Gastroesophageal sphincter (tissue), 4 donors: ENCODE results near the gene FUT9. TPM values are rescaled to one million over a fixed set of nuclear protein-coding genes. Genes with fewer than 3 reads are reported as not detected.

Experiments
- ATAC-seq: fragments of 150-250 bp; one replicate; pipeline ENCODE4 v1.9.1; 2016; ENCODE audit warnings: mild to moderate bottlenecking, moderate library complexity
- H3K27ac ChIP-seq, 4 donors: fragments of 200-600 bp; sonication (generic) in 3 of 4; 1 replicate in 3 of 4; 2 replicates in 1 of 4; pipeline ENCODE4 v1.5.1; 2016 to 2019
- H3K27me3 ChIP-seq: fragments of 200-600 bp; sonication (generic); one replicate; pipeline ENCODE4 v1.5.1; 2019
- H3K36me3 ChIP-seq, 2 donors: fragments of 200-600 bp; sonication (generic); one replicate each; pipeline ENCODE4 v1.5.1; 2019; ENCODE audit warnings: control low read depth in 1 of 2
- H3K4me1 ChIP-seq, 3 donors: fragments of 200-600 bp; sonication (generic); 1 replicate in 2 of 3; 2 replicates in 1 of 3; pipeline ENCODE4 v1.5.1; 2016 to 2019; ENCODE audit warnings: control low read depth in 2 of 3
- H3K4me3 ChIP-seq, 2 donors: fragments of 200-600 bp; sonication (generic); one replicate each; pipeline ENCODE4 v1.5.1; 2019; ENCODE audit warnings: mild to moderate bottlenecking in 1 of 2, moderate library complexity in 1 of 2
- H3K9me3 ChIP-seq, 3 donors: fragments of 200-600 bp; sonication (generic); one replicate each; pipeline ENCODE4 v1.5.1; 2017 to 2019; ENCODE audit warnings: control low read depth in 2 of 3
- EP300 ChIP-seq: sonication (generic); formaldehyde crosslinking; IDR thresholded peaks from one replicate; pipeline ENCODE4 v1.6.1; 2017; ENCODE audit warnings: antibody characterized with exemption, mild to moderate bottlenecking
- POLR2A ChIP-seq, 2 donors: fragments of 450-650 bp; IDR thresholded peaks; one replicate each; pipeline ENCODE4 v1.6.1; 2017; ENCODE audit warnings: antibody characterized with exemption in 2 of 2, mild to moderate bottlenecking in 2 of 2, moderate library complexity in 1 of 2
- POLR2AphosphoS5 ChIP-seq: sonication (generic); formaldehyde crosslinking; IDR thresholded peaks from one replicate; pipeline ENCODE4 v1.6.1; 2017; ENCODE audit warnings: antibody characterized with exemption
- WGBS, 2 donors: methylation state at CpG; one replicate each; pipeline ENCODE4 v1.1.5; 2018; ENCODE audit warnings: low coverage in 1 of 2; 5-methylcytosine and 5-hydroxymethylcytosine counted together
- total RNA-seq, 4 donors: library from RNA; depleted of rRNA; stranded (reverse); fragments of >200 nt; gene quantifications; one replicate each; pipeline ENCODE4 v1.1.0, GENCODE V29; 2016
- TF ChIP-seq, protein P1 (sequence below), 4 experiments: fragments of 200-600 bp in 2 of 4; fragments of 450-650 bp in 2 of 4; sonication (generic) in 1 of 4; IDR thresholded peaks; one replicate each; pipeline ENCODE4 v1.5.1; 2017 to 2019; ENCODE audit warnings: antibody characterized with exemption in 4 of 4, mild to moderate bottlenecking in 2 of 4, moderate library complexity in 2 of 4

Gene FUT9
- total RNA-seq, 4 donors from 2014 or later: under 0.01 TPM; not detected in 3

DNA sequence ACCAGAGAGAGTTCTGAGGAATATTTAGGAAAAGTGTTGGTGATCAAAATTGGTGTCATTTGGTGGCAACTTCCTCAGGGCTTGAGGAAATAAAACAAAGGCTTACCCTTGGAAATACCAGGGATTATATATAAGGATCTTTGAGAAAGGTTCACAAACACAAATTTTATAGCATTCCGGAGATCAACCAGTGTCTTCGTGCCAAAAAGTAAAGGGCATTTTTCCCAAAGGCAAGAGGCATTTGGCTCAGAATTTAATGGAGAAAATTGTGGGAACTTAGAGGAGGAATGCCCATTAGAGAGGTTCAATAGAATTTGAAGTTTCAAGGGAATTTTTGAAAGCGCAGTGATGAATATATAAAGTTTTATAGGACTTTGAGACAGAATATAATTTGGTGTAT, 179.5 kb downstream of the FUT9 start:
- no peaks in the 10 kb centered on the region for H3K9me3 ChIP-seq
- TF ChIP-seq POLR2AphosphoS5 (no peak), POLR2A (IDR thresholded peaks at IDR 0.05) (no peak), EP300 (no peak)
- TF ChIP-seq, protein P1, sequence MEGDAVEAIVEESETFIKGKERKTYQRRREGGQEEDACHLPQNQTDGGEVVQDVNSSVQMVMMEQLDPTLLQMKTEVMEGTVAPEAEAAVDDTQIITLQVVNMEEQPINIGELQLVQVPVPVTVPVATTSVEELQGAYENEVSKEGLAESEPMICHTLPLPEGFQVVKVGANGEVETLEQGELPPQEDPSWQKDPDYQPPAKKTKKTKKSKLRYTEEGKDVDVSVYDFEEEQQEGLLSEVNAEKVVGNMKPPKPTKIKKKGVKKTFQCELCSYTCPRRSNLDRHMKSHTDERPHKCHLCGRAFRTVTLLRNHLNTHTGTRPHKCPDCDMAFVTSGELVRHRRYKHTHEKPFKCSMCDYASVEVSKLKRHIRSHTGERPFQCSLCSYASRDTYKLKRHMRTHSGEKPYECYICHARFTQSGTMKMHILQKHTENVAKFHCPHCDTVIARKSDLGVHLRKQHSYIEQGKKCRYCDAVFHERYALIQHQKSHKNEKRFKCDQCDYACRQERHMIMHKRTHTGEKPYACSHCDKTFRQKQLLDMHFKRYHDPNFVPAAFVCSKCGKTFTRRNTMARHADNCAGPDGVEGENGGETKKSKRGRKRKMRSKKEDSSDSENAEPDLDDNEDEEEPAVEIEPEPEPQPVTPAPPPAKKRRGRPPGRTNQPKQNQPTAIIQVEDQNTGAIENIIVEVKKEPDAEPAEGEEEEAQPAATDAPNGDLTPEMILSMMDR (IDR thresholded peaks at IDR 0.05): no peak
- WGBS, 2 donors: 83 to 84% methylated on average over 3 of the region's 3 CpGs
- no peak for ATAC-seq
- no peak overlapping the region for H3K27ac ChIP-seq
- no peak overlapping the region for H3K4me3 ChIP-seq
- H3K27me3 ChIP-seq: no peaks in the 10 kb centered on the region
- H3K36me3 ChIP-seq: no peaks in the 10 kb centered on the region
- H3K4me1 ChIP-seq: no peaks in the 10 kb centered on the region

DNA sequence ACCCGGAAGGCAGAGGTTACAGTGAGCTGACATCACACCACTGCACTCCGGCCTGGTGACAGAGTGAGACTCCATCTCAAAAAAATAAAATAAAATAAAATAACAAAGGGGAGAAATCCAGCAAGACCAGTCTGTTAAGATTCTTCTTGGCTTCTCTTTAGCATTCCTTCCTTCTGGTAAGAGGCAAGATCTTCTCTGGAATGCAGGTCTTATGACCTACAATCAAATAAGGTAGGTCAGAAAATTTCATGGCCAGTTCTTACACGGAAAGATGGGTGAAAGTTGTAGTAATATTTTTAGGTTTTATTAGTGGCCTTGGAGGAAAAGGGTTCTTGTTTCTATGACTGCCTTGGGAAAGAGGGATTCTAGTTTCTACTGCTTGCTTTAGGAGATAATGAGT, 180.9 kb downstream of the FUT9 start:
- H3K36me3 ChIP-seq: no peaks in the 10 kb centered on the region
- TF ChIP-seq, protein P1 (IDR thresholded peaks at IDR 0.05): no peak
- TF ChIP-seq POLR2A (IDR thresholded peaks at IDR 0.05) (no peak), POLR2AphosphoS5 (no peak), EP300 (no peak)
- WGBS, 2 donors: 30 to 59% methylated on average over 3 of the region's 3 CpGs
- H3K27ac ChIP-seq: no peak overlapping the region
- no peaks in the 10 kb centered on the region for H3K9me3 ChIP-seq
- H3K4me1 ChIP-seq: no peaks in the 10 kb centered on the region
- no peak for ATAC-seq
- no peaks in the 10 kb centered on the region for H3K27me3 ChIP-seq
- no peak overlapping the region for H3K4me3 ChIP-seq

DNA sequence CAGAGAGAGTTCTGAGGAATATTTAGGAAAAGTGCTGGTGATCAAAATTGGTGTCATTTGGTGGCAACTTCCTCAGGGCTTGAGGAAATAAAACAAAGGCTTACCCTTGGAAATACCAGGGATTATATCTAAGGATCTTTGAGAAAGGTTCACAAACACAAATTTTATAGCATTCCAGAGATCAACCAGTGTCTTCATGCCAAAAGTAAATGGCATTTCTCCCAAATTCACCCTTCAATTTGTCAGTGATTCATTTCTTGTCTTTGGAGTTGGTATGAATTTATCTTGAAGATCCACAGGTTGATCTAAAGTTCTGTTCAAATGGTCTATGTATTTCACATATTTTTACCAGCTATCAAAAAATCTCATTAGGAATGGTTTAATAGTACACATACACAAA, 181.5 kb downstream of the FUT9 start:
- no peak for ATAC-seq
- TF ChIP-seq POLR2AphosphoS5 (no peak), POLR2A (IDR thresholded peaks at IDR 0.05) (no peak), EP300 (no peak)
- TF ChIP-seq, protein P1 (IDR thresholded peaks at IDR 0.05): no peak

DNA sequence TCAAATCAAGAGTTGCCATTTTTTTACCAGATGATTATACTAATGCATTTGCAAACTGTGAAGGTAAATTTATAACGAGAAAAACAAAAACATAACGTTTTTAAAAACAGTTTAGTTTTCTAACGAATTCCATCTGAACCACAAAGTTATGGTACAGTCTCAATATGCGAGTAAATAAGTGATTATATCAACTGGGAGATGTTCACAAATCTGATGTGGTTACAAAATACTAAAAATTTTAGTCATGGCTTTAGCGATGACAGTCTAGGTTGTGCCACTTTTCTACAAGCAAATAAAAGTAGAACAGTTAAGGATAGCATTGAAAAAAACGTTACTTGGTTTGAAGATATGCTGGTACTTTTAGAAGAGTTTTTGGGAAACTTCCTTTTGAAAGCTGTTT, 186.8 kb downstream of the FUT9 start:
- no peak overlapping the region for H3K27ac ChIP-seq
- H3K27me3 ChIP-seq: no peaks in the 10 kb centered on the region
- no peak for TF ChIP-seq POLR2A (IDR thresholded peaks at IDR 0.05)
- TF ChIP-seq, protein P1 (IDR thresholded peaks at IDR 0.05): no peak
- TF ChIP-seq EP300: no peak
- no peak for TF ChIP-seq POLR2AphosphoS5
- no peak overlapping the region for H3K4me3 ChIP-seq
- no peaks in the 10 kb centered on the region for H3K36me3 ChIP-seq
- WGBS, 2 donors: 71 to 79% methylated on average over 6 of the region's 6 CpGs
- no peaks in the 10 kb centered on the region for H3K9me3 ChIP-seq
- no peaks in the 10 kb centered on the region for H3K4me1 ChIP-seq
- ATAC-seq: no peak

More for the DNA sequence above, 181.5 kb downstream of the FUT9 start:
- Histone ChIP-seq H3K4me1 (no peaks in the 10 kb centered on the region), H3K9me3 (no peaks in the 10 kb centered on the region), H3K27me3 (no peaks in the 10 kb centered on the region), H3K4me3 (no peak overlapping the region), H3K27ac (no peak overlapping the region), H3K36me3 (no peaks in the 10 kb centered on the region)

DNA sequence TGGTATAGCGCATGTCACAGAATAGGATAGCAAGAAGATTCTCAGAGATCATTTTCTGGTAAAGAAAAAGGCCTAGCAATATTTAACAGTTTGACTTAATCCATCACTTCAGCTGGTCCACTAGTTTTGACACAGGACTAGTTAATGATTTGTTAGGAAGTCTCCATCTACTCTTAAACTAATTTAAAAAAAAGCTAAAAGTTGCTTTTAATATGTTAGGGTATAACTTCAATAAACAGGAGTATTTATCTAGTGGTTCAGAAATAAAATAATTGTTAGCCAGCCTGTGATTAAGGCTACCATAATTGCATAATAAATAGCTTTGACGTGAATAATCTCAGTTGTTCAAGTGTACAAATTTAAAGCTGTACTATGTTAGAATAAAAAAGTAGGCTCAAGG, 195.6 kb downstream of the FUT9 start:
- H3K27ac ChIP-seq: no peak overlapping the region
- ATAC-seq: no peak
- H3K9me3 ChIP-seq: no peaks in the 10 kb centered on the region
- WGBS, 2 donors: 67 to 73% methylated on average over 2 of the region's 2 CpGs
- TF ChIP-seq, protein P1 (IDR thresholded peaks at IDR 0.05): no peak
- TF ChIP-seq POLR2AphosphoS5: no peak
- no peak for TF ChIP-seq EP300
- TF ChIP-seq POLR2A (IDR thresholded peaks at IDR 0.05): no peak
- no peak overlapping the region for H3K4me3 ChIP-seq
- no peaks in the 10 kb centered on the region for H3K27me3 ChIP-seq
- no peaks in the 10 kb centered on the region for H3K36me3 ChIP-seq
- H3K4me1 ChIP-seq: no peaks in the 10 kb centered on the region
